Esophagus squamous epithelium (tissue), 4 donors: ENCODE data around the gene ZNF616.

ENCODE experiments used
- POLR2A ChIP-seq, 4 donors: fragments of 450-650 bp; IDR thresholded peaks; one replicate each; pipeline ENCODE4 v1.6.1; 2017; ENCODE audit warnings: antibody characterized with exemption in 4 of 4, mild to moderate bottlenecking in 4 of 4, moderate library complexity in 3 of 4
- TF ChIP-seq, protein P1 (sequence below), 6 experiments: fragments of 450-650 bp in 4 of 6; fragments of 200-600 bp in 2 of 6; sonication (generic) in 2 of 6; IDR thresholded peaks; one replicate each; pipeline ENCODE4 v1.5.1; 2016 to 2019; ENCODE audit warnings: antibody characterized with exemption in 6 of 6, mild to moderate bottlenecking in 4 of 6, moderate library complexity in 4 of 6

DNA sequence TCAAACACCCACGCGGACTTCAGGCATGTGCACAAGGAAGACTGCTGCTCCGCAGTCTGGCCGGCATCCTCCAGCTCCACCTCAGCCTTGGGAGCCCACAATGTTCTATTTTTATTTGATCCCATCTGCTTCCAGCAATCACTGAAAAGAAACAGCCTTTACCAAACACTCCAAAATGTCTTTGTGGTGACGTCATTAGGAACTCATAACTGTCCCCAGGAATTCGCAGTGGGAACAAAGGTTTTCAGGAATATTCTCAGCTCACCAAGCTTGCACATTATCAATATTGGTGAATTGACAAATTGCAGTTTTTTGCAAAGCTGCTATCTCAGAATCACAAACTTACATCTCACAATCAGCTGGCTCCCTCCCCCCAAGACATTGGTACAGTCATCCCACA lies 29.0 kb downstream of the ZNF616 start:
- no peak for TF ChIP-seq POLR2A (IDR thresholded peaks at IDR 0.05)
- TF ChIP-seq, protein P1, sequence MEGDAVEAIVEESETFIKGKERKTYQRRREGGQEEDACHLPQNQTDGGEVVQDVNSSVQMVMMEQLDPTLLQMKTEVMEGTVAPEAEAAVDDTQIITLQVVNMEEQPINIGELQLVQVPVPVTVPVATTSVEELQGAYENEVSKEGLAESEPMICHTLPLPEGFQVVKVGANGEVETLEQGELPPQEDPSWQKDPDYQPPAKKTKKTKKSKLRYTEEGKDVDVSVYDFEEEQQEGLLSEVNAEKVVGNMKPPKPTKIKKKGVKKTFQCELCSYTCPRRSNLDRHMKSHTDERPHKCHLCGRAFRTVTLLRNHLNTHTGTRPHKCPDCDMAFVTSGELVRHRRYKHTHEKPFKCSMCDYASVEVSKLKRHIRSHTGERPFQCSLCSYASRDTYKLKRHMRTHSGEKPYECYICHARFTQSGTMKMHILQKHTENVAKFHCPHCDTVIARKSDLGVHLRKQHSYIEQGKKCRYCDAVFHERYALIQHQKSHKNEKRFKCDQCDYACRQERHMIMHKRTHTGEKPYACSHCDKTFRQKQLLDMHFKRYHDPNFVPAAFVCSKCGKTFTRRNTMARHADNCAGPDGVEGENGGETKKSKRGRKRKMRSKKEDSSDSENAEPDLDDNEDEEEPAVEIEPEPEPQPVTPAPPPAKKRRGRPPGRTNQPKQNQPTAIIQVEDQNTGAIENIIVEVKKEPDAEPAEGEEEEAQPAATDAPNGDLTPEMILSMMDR (IDR thresholded peaks at IDR 0.05) = no peak
